ENCODE measurements around the gene SERPINB2.

SERPINB2 gene

GRCh38 chr18:63887424-63887823, at the start of gene SERPINB2:
Gene SERPINB2 (plus strand): TSS chr18:63887705. CDS start chr18:63891445, 3,740 bp downstream.
- no peak for DNase-seq (ENCODE audit: low read depth)

GRCh38 chr18:63843008-63843407, 44.5 kb upstream of the SERPINB2 start:
- DNase-seq (ENCODE audit: low read depth), result no peak

GRCh38 chr18:63844254-63844653, 43.3 kb upstream of the SERPINB2 start:
- peak; percentile 36 for DNase-seq (ENCODE audit: low read depth)

- DNase-seq (ENCODE audit: low read depth), result no peak
Measured at GRCh38 chr18:63848159-63848558, 39.3 kb upstream of the SERPINB2 start.

- no peak for DNase-seq (ENCODE audit: low read depth)
Measured at GRCh38 chr18:63850020-63850419, 37.5 kb upstream of the SERPINB2 start.

- DNase-seq (ENCODE audit: low read depth), result no peak
Measured at GRCh38 chr18:63850636-63851035, 36.9 kb upstream of the SERPINB2 start.

- DNase-seq (ENCODE audit: low read depth), result no peak
Measured at GRCh38 chr18:63858456-63858855, 29.0 kb upstream of the SERPINB2 start.

- DNase-seq (ENCODE audit: low read depth), result no peak
Measured at GRCh38 chr18:63859781-63860475, 27.6 kb upstream of the SERPINB2 start.

GRCh38 chr18:63860531-63860930, 27.0 kb upstream of the SERPINB2 start:
- DNase-seq (ENCODE audit: low read depth), result no peak

GRCh38 chr18:63867368-63868125, 20.0 kb upstream of the SERPINB2 start:
- DNase-seq (ENCODE audit: low read depth), result no peak

- DNase-seq (ENCODE audit: low read depth), result no peak
Measured at GRCh38 chr18:63868546-63868945, 19.0 kb upstream of the SERPINB2 start.

- no peak for DNase-seq (ENCODE audit: low read depth)
Measured at GRCh38 chr18:63869374-63869773, 18.1 kb upstream of the SERPINB2 start.

- no peak for DNase-seq (ENCODE audit: low read depth)
Measured at GRCh38 chr18:63869851-63870250, 17.7 kb upstream of the SERPINB2 start.

- DNase-seq (ENCODE audit: low read depth), result no peak
Measured at GRCh38 chr18:63871836-63872235, 15.7 kb upstream of the SERPINB2 start.

- DNase-seq (ENCODE audit: low read depth), result no peak
Measured at GRCh38 chr18:63872586-63872985, 14.9 kb upstream of the SERPINB2 start.

GRCh38 chr18:63878343-63878742, 9.2 kb upstream of the SERPINB2 start:
- no peak for DNase-seq (ENCODE audit: low read depth)

GRCh38 chr18:63878925-63879324, 8.6 kb upstream of the SERPINB2 start:
- DNase-seq (ENCODE audit: low read depth), result no peak

GRCh38 chr18:63879709-63880108, 7.8 kb upstream of the SERPINB2 start:
- DNase-seq (ENCODE audit: low read depth), result no peak

- no peak for DNase-seq (ENCODE audit: low read depth)
Measured at GRCh38 chr18:63881851-63882250, 5.7 kb upstream of the SERPINB2 start.

- DNase-seq (ENCODE audit: low read depth), result peak; percentile 58
Measured at GRCh38 chr18:63882333-63883141, 5.0 kb upstream of the SERPINB2 start.

- DNase-seq (ENCODE audit: low read depth), result no peak
Measured at GRCh38 chr18:63883617-63884016, 3.9 kb upstream of the SERPINB2 start.

- no peak for DNase-seq (ENCODE audit: low read depth)
Measured at GRCh38 chr18:63888470-63889190, 1.1 kb downstream of the SERPINB2 start.

All from stromal cell of bone marrow (primary cell).